ENCODE data around the gene KIR2DL1. TPM values are rescaled to one million over a fixed set of nuclear protein-coding genes. Genes with fewer than 3 reads are reported as not detected.

The KIR2DL1 gene
- polyA plus RNA-seq, 1 donor from 2014 or later, result not detected

GRCh38 chr19:54725321-54725720 lies 44.3 kb upstream of the KIR2DL1 start:
- H3K27me3 ChIP-seq (ENCODE audit: insufficient read depth, low read depth, low read length), result no peaks in the 10 kb centered on the region
- no peak overlapping the region for H3K4me3 ChIP-seq (ENCODE audit: low read length)
- no peaks in the 10 kb centered on the region for H3K36me3 ChIP-seq (ENCODE audit: insufficient read depth, low read length)
- no peak overlapping the region for H3K4me2 ChIP-seq (ENCODE audit: low read length)
- no peaks in the 10 kb centered on the region for H3K9me2 ChIP-seq (ENCODE audit: insufficient read depth, low read length)
- no peaks in the 10 kb centered on the region for H3K79me2 ChIP-seq (replicated peaks; ENCODE audit: insufficient read depth, low read length)
- TF ChIP-seq EZH2 (IDR thresholded peaks at IDR 0.05; ENCODE audit: borderline replicate concordance, insufficient read depth, low read length, poor library complexity, severe bottlenecking), result no peak
- TF ChIP-seq, protein P1, sequence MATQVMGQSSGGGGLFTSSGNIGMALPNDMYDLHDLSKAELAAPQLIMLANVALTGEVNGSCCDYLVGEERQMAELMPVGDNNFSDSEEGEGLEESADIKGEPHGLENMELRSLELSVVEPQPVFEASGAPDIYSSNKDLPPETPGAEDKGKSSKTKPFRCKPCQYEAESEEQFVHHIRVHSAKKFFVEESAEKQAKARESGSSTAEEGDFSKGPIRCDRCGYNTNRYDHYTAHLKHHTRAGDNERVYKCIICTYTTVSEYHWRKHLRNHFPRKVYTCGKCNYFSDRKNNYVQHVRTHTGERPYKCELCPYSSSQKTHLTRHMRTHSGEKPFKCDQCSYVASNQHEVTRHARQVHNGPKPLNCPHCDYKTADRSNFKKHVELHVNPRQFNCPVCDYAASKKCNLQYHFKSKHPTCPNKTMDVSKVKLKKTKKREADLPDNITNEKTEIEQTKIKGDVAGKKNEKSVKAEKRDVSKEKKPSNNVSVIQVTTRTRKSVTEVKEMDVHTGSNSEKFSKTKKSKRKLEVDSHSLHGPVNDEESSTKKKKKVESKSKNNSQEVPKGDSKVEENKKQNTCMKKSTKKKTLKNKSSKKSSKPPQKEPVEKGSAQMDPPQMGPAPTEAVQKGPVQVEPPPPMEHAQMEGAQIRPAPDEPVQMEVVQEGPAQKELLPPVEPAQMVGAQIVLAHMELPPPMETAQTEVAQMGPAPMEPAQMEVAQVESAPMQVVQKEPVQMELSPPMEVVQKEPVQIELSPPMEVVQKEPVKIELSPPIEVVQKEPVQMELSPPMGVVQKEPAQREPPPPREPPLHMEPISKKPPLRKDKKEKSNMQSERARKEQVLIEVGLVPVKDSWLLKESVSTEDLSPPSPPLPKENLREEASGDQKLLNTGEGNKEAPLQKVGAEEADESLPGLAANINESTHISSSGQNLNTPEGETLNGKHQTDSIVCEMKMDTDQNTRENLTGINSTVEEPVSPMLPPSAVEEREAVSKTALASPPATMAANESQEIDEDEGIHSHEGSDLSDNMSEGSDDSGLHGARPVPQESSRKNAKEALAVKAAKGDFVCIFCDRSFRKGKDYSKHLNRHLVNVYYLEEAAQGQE (IDR thresholded peaks at IDR 0.05; ENCODE audit: borderline replicate concordance), result no peak
- no peak for TF ChIP-seq RAD21 (conservative IDR thresholded peaks at IDR 0.05)
- H3K9ac ChIP-seq (ENCODE audit: low read length), result no peak overlapping the region
- H2AFZ ChIP-seq (ENCODE audit: low read depth, low read length), result no peak overlapping the region
- no peaks in the 10 kb centered on the region for H4K20me1 ChIP-seq (ENCODE audit: insufficient read depth)
- H3K27ac ChIP-seq (ENCODE audit: low read length), result no peak overlapping the region
- peaks cover 15% of the 10 kb centered on the region for H3K9me3 ChIP-seq (ENCODE audit: low read length)
- H3F3A ChIP-seq (ENCODE audit: insufficient read depth, low read length, poor library complexity, severe bottlenecking), result no peaks in the 10 kb centered on the region

GRCh38 chr19:54727562-54727961 lies 42.0 kb upstream of the KIR2DL1 start:
- Histone ChIP-seq H3K9ac (ENCODE audit: low read length) (no peak overlapping the region), H3F3A (ENCODE audit: insufficient read depth, low read length, poor library complexity, severe bottlenecking) (no peaks in the 10 kb centered on the region), H3K79me2 (replicated peaks; ENCODE audit: insufficient read depth, low read length) (no peaks in the 10 kb centered on the region), H3K4me2 (ENCODE audit: low read length) (no peak overlapping the region), H3K27me3 (ENCODE audit: insufficient read depth, low read depth, low read length) (no peaks in the 10 kb centered on the region), H3K27ac (ENCODE audit: low read length) (no peak overlapping the region), H3K4me3 (ENCODE audit: low read length) (no peak overlapping the region), H2AFZ (ENCODE audit: low read depth, low read length) (no peak overlapping the region), H4K20me1 (ENCODE audit: insufficient read depth) (no peaks in the 10 kb centered on the region), H3K9me2 (ENCODE audit: insufficient read depth, low read length) (no peaks in the 10 kb centered on the region), H3K9me3 (ENCODE audit: low read length) (peaks cover 8% of the 10 kb centered on the region), H3K36me3 (ENCODE audit: insufficient read depth, low read length) (no peaks in the 10 kb centered on the region)
- TF ChIP-seq CTCF (IDR thresholded peaks at IDR 0.05; ENCODE audit: poor library complexity, severe bottlenecking) (no peak), RAD21 (conservative IDR thresholded peaks at IDR 0.05) (no peak), EZH2 (IDR thresholded peaks at IDR 0.05; ENCODE audit: borderline replicate concordance, insufficient read depth, low read length, poor library complexity, severe bottlenecking) (no peak), SMC3 (conservative IDR thresholded peaks at IDR 0.05; ENCODE audit: poor library complexity) (no peak), POLR2AphosphoS5 (IDR thresholded peaks at IDR 0.05) (no peak), EP300 (conservative IDR thresholded peaks at IDR 0.05; ENCODE audit: poor library complexity, severe bottlenecking) (no peak), TAF1 (IDR thresholded peaks at IDR 0.05; ENCODE audit: low read depth) (no peak), MXI1 (conservative IDR thresholded peaks at IDR 0.05; ENCODE audit: poor library complexity, severe bottlenecking) (no peak)
- TF ChIP-seq, protein P1 (IDR thresholded peaks at IDR 0.05; ENCODE audit: borderline replicate concordance), result no peak

Data from neural cell (in vitro differentiated cells).